OCI-LY3 (cell line): ENCODE measurements around the gene KRT85.

Experiments used
- H2AFZ ChIP-seq: fragments of 200-600, 300-600 bp; shearing (Covaris generic); 2 replicates; pipeline ENCODE4 v1.6.0; 2014; ENCODE audit warnings: antibody characterized with exemption, low read depth, low read length
- H3K27ac ChIP-seq: fragments of 200-600, 300-600 bp; sonication (generic); 2 replicates; pipeline ENCODE4 v1.5.1; 2014; ENCODE audit warnings: mild to moderate bottlenecking, low read length, moderate library complexity, mixed read lengths
- H3K27me3 ChIP-seq: fragments of 200-600, 300-600 bp; sonication (generic); 2 replicates; pipeline ENCODE4 v1.6.1; 2014; ENCODE audit warnings: low read depth, low read length, mixed read lengths
- H3K36me3 ChIP-seq: fragments of 200-600, 300-600 bp; sonication (generic); replicated peaks from 2 replicates; pipeline ENCODE3; 2014; ENCODE audit warnings: low read depth, low read length, mixed read lengths
- H3K4me1 ChIP-seq: fragments of 300-600, 200-600 bp; sonication (generic); 2 replicates; pipeline ENCODE4 v1.6.1; 2014; ENCODE audit warnings: low read length, mixed read lengths
- H3K4me2 ChIP-seq: fragments of 200-600, 300-600 bp; sonication (generic); 2 replicates; pipeline ENCODE4 v1.6.1; 2014; ENCODE audit warnings: low read length, mixed read lengths
- H3K4me3 ChIP-seq: fragments of 300-600, 200-600 bp; sonication (generic); 2 replicates; pipeline ENCODE4 v1.5.1; 2014; ENCODE audit warnings: antibody characterized with exemption, mild to moderate bottlenecking, low read length, moderate library complexity
- H3K79me2 ChIP-seq: fragments of 300-600, 200-600 bp; shearing (Covaris generic); 2 replicates; pipeline ENCODE4 v1.6.1; 2014; ENCODE audit warnings: mild to moderate bottlenecking, low read length, mixed read lengths
- H3K9ac ChIP-seq: fragments of 300-600, 200-600 bp; shearing (Covaris generic); 2 replicates; pipeline ENCODE4 v1.6.0; 2014; ENCODE audit warnings: mild to moderate bottlenecking, low read length, moderate library complexity
- H3K9me3 ChIP-seq: fragments of 200-600, 300-600 bp; shearing (Covaris generic); 2 replicates; pipeline ENCODE4 v1.6.1; 2014; ENCODE audit warnings: low read length, mixed read lengths; ENCODE audit not compliant: insufficient read depth
- H4K20me1 ChIP-seq: fragments of 200-600, 300-600 bp; sonication (generic); 2 replicates; pipeline ENCODE4 v1.6.1; 2016; ENCODE audit warnings: low read length, mixed read lengths; ENCODE audit not compliant: insufficient read depth
- EZH2phosphoT487 ChIP-seq: fragments of 200-600 bp; shearing (Covaris generic); IDR thresholded peaks from 2 replicates; pipeline ENCODE4 v1.6.1; 2018; ENCODE audit warnings: antibody characterized with exemption, mixed run types, low read depth
- TF ChIP-seq, protein P1 (sequence below): fragments of 200-600, 300-600 bp; sonication (generic); IDR thresholded peaks from 2 replicates; pipeline ENCODE4 v1.5.1; 2014; ENCODE audit warnings: antibody characterized with exemption, low read length, low read depth

Gene KRT85

DNA sequence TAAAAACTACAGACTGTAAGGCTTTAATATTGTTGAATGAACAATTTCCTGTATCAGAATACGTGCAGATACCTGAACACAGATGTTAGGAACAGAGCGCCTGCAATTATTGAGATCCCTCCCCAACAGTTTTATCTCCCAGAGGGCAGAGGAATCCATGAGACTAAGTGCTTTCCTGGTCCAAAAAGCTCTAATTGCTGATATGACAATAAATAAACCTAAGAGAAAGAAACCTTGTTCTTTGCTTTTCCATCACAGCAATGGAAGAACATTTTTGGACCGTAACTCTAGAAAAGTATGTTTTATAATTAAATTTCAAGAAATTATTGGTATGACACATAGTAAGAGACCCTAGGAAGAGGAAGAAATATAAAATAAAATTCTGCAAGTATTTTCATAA, 33.1 kb downstream of the KRT85 start:
- TF ChIP-seq, protein P1, sequence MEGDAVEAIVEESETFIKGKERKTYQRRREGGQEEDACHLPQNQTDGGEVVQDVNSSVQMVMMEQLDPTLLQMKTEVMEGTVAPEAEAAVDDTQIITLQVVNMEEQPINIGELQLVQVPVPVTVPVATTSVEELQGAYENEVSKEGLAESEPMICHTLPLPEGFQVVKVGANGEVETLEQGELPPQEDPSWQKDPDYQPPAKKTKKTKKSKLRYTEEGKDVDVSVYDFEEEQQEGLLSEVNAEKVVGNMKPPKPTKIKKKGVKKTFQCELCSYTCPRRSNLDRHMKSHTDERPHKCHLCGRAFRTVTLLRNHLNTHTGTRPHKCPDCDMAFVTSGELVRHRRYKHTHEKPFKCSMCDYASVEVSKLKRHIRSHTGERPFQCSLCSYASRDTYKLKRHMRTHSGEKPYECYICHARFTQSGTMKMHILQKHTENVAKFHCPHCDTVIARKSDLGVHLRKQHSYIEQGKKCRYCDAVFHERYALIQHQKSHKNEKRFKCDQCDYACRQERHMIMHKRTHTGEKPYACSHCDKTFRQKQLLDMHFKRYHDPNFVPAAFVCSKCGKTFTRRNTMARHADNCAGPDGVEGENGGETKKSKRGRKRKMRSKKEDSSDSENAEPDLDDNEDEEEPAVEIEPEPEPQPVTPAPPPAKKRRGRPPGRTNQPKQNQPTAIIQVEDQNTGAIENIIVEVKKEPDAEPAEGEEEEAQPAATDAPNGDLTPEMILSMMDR: no peak
- no peak for TF ChIP-seq EZH2phosphoT487
- H3K36me3 ChIP-seq: no peaks in the 10 kb centered on the region
- no peaks in the 10 kb centered on the region for H3K9me3 ChIP-seq
- peaks cover 35% of the 10 kb centered on the region; the same call in 1 of the 2 replicates for H3K27me3 ChIP-seq
- no peaks in the 10 kb centered on the region for H3K4me1 ChIP-seq
- no peak overlapping the region for H3K4me2 ChIP-seq
- H3K4me3 ChIP-seq: no peak overlapping the region
- no peaks in the 10 kb centered on the region for H3K79me2 ChIP-seq
- H3K27ac ChIP-seq: no peak overlapping the region
- no peak overlapping the region for H3K9ac ChIP-seq
- no peak overlapping the region for H2AFZ ChIP-seq
- H4K20me1 ChIP-seq: no peaks in the 10 kb centered on the region

DNA sequence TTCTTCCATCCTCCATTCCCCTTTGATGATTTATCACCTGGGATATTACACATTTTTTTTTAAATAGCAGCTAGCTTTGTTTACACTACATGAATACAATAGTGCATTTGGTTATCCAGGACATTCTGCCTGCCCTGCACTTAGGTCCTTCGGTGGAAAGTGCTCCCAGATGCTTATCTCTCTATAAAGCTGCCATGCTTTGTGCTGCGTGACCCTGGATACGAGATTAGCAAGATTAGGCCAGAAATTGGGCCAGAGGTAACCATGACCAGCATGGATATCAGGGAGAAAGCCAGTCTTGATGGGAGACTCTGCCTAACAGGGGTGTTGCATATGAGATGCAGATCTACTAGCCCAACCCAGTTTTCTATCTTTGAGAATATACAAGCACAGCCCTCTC, 34.0 kb downstream of the KRT85 start:
- H2AFZ ChIP-seq: no peak overlapping the region
- H3K9ac ChIP-seq: no peak overlapping the region
- H3K4me3 ChIP-seq: no peak overlapping the region
- no peaks in the 10 kb centered on the region for H3K9me3 ChIP-seq
- H3K27me3 ChIP-seq: peaks cover 32% of the 10 kb centered on the region; the same call in 1 of the 2 replicates
- no peaks in the 10 kb centered on the region for H3K36me3 ChIP-seq
- H4K20me1 ChIP-seq: no peaks in the 10 kb centered on the region
- H3K79me2 ChIP-seq: no peaks in the 10 kb centered on the region
- no peak overlapping the region for H3K27ac ChIP-seq
- peaks cover under 1% of the 10 kb centered on the region; the same call in 1 of the 2 replicates for H3K4me1 ChIP-seq
- no peak overlapping the region for H3K4me2 ChIP-seq
- TF ChIP-seq, protein P1: no peak
- TF ChIP-seq EZH2phosphoT487: no peak

DNA sequence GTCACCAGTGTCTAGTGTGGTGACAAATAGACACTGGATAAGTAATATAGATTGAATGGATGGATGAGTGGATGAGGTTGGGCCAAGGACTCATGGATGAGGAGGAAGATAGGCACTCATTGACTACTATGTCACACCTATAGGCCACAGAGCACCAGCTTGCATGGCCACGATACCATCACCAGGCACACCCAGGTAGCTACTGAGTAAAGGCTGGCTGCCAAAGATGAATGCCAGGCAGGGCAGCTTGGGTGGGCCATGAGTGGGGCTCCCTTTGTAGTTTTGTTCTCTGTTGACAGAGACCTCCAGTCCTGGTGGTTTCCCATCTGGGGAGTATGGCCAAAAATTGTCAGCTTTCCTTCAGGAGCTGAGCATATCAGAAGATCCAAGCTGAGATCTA, 34.9 kb downstream of the KRT85 start:
- no peaks in the 10 kb centered on the region for H4K20me1 ChIP-seq
- H3K9me3 ChIP-seq: no peaks in the 10 kb centered on the region
- H3K4me2 ChIP-seq: no peak overlapping the region
- TF ChIP-seq, protein P1: no peak
- TF ChIP-seq EZH2phosphoT487: no peak
- no peak overlapping the region for H3K4me3 ChIP-seq
- H3K27ac ChIP-seq: no peak overlapping the region
- H3K9ac ChIP-seq: no peak overlapping the region
- H3K79me2 ChIP-seq: no peaks in the 10 kb centered on the region
- peaks cover 8% of the 10 kb centered on the region for H3K4me1 ChIP-seq
- no peaks in the 10 kb centered on the region for H3K36me3 ChIP-seq
- H3K27me3 ChIP-seq: peaks cover 22% of the 10 kb centered on the region; the same call in 1 of the 2 replicates
- H2AFZ ChIP-seq: no peak overlapping the region

DNA sequence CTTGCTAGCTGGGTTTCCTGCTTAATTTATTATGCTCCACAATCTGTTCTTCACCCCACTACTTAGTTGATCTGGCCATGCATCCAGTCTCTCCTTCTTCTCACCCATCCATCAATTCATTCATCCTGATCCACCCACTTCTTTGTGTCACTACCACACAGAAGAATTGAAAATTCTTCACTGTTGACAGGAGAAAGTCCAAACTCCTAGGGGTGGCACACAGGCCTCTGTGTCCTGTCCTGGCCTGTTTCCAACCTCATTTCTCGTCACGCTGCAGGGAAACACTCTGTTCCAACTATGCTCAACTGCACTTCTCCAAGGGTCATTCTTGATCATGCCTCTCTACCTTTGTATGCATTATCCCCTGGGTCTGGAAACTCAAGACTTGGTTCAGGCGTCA, 35.4 kb downstream of the KRT85 start:
- Histone ChIP-seq H3K27me3 (peaks cover 17% of the 10 kb centered on the region; the same call in 1 of the 2 replicates), H3K9ac (no peak overlapping the region), H3K79me2 (no peaks in the 10 kb centered on the region), H4K20me1 (no peaks in the 10 kb centered on the region), H3K4me3 (no peak overlapping the region), H3K4me1 (peaks cover 13% of the 10 kb centered on the region), H3K4me2 (no peak overlapping the region), H3K27ac (no peak overlapping the region), H2AFZ (no peak overlapping the region), H3K36me3 (no peaks in the 10 kb centered on the region), H3K9me3 (no peaks in the 10 kb centered on the region)
- TF ChIP-seq, protein P1: no peak
- TF ChIP-seq EZH2phosphoT487: no peak
